ENCODE measurements around the gene CLEC5A.
A peak's percentile ranks its signal among the peaks of the same experiment; 100 is the strongest.

Gene CLEC5A

GRCh38 chr7:141978351-141978750 lies 31.6 kb upstream of the CLEC5A start:
- Histone ChIP-seq H3K27me3 (ENCODE audit: control insufficient read depth in 2 of 2, insufficient read depth in 2 of 2, low read length in 2 of 2) (no peaks in the 10 kb centered on the region), H3K9ac (ENCODE audit: low read depth in 1 of 2, low read length in 2 of 2) (no peak overlapping the region), H3K27ac (ENCODE audit: low read depth in 2 of 2, low read length in 2 of 2) (no peak overlapping the region), H3K4me3 (ENCODE audit: low read length in 2 of 2) (no peak overlapping the region), H3K36me3 (ENCODE audit: control insufficient read depth in 2 of 2, insufficient read depth in 2 of 2, low read length in 2 of 2) (no peaks in the 10 kb centered on the region), H3K9me3 (ENCODE audit: control insufficient read depth in 2 of 2, low read length in 2 of 2) (no peaks in the 10 kb centered on the region), H3K4me1 (ENCODE audit: control insufficient read depth in 2 of 2, insufficient read depth in 2 of 2, low read length in 2 of 2) (peaks cover 0 to 7% of the 10 kb centered on the region in 2 donors)

- Histone ChIP-seq H3K36me3 (ENCODE audit: control insufficient read depth in 2 of 2, insufficient read depth in 2 of 2, low read length in 2 of 2) (no peaks in the 10 kb centered on the region), H3K4me1 (ENCODE audit: control insufficient read depth in 2 of 2, insufficient read depth in 2 of 2, low read length in 2 of 2) (peaks cover 0 to 7% of the 10 kb centered on the region in 2 donors), H3K4me3 (ENCODE audit: low read length in 2 of 2) (peak overlapping the region in 1 of 2 donors; percentile 75), H3K27ac (ENCODE audit: low read depth in 2 of 2, low read length in 2 of 2) (no peak overlapping the region), H3K9ac (ENCODE audit: low read depth in 1 of 2, low read length in 2 of 2) (no peak overlapping the region), H3K9me3 (ENCODE audit: control insufficient read depth in 2 of 2, low read length in 2 of 2) (no peaks in the 10 kb centered on the region), H3K27me3 (ENCODE audit: control insufficient read depth in 2 of 2, insufficient read depth in 2 of 2, low read length in 2 of 2) (no peaks in the 10 kb centered on the region)
Measured at GRCh38 chr7:141976524-141977245, 29.9 kb upstream of the CLEC5A start.

GRCh38 chr7:141975806-141976523 lies 29.2 kb upstream of the CLEC5A start:
- no peak overlapping the region for H3K27ac ChIP-seq (ENCODE audit: low read depth in 2 of 2, low read length in 2 of 2)
- H3K9me3 ChIP-seq (ENCODE audit: control insufficient read depth in 2 of 2, low read length in 2 of 2) = no peaks in the 10 kb centered on the region
- peak overlapping the region; percentile 65 to 75 for H3K4me3 ChIP-seq (ENCODE audit: low read length in 2 of 2)
- H3K27me3 ChIP-seq (ENCODE audit: control insufficient read depth in 2 of 2, insufficient read depth in 2 of 2, low read length in 2 of 2) = no peaks in the 10 kb centered on the region
- peak overlapping the region in 1 of 2 donors; percentile 55 for H3K9ac ChIP-seq (ENCODE audit: low read depth in 1 of 2, low read length in 2 of 2)
- H3K36me3 ChIP-seq (ENCODE audit: control insufficient read depth in 2 of 2, insufficient read depth in 2 of 2, low read length in 2 of 2) = no peaks in the 10 kb centered on the region
- peaks cover 0 to 7% of the 10 kb centered on the region in 2 donors for H3K4me1 ChIP-seq (ENCODE audit: control insufficient read depth in 2 of 2, insufficient read depth in 2 of 2, low read length in 2 of 2)

GRCh38 chr7:141974831-141975230 lies 28.1 kb upstream of the CLEC5A start:
- Histone ChIP-seq H3K4me3 (ENCODE audit: low read length in 2 of 2) (no peak overlapping the region), H3K36me3 (ENCODE audit: control insufficient read depth in 2 of 2, insufficient read depth in 2 of 2, low read length in 2 of 2) (no peaks in the 10 kb centered on the region), H3K27ac (ENCODE audit: low read depth in 2 of 2, low read length in 2 of 2) (no peak overlapping the region), H3K9me3 (ENCODE audit: control insufficient read depth in 2 of 2, low read length in 2 of 2) (no peaks in the 10 kb centered on the region), H3K27me3 (ENCODE audit: control insufficient read depth in 2 of 2, insufficient read depth in 2 of 2, low read length in 2 of 2) (no peaks in the 10 kb centered on the region), H3K9ac (ENCODE audit: low read depth in 1 of 2, low read length in 2 of 2) (no peak overlapping the region), H3K4me1 (ENCODE audit: control insufficient read depth in 2 of 2, insufficient read depth in 2 of 2, low read length in 2 of 2) (peaks cover 0 to 7% of the 10 kb centered on the region in 2 donors)

GRCh38 chr7:141973673-141974072 lies 26.9 kb upstream of the CLEC5A start, which contains the start of gene TAS2R38:
TSS of gene TAS2R38 (minus strand) at chr7:141973773. CDS start at chr7:141973689, 84 bp downstream.
- Histone ChIP-seq H3K9ac (ENCODE audit: low read depth in 1 of 2, low read length in 2 of 2) (no peak within 1 kb of the TSS), H3K27ac (ENCODE audit: low read depth in 2 of 2, low read length in 2 of 2) (no peak within 1 kb of the TSS), H3K27me3 (ENCODE audit: control insufficient read depth in 2 of 2, insufficient read depth in 2 of 2, low read length in 2 of 2) (no peaks in the 10 kb centered on the region), H3K36me3 (ENCODE audit: control insufficient read depth in 2 of 2, insufficient read depth in 2 of 2, low read length in 2 of 2) (no peaks in the 10 kb centered on the region), H3K9me3 (ENCODE audit: control insufficient read depth in 2 of 2, low read length in 2 of 2) (no peaks in the 10 kb centered on the region), H3K4me1 (ENCODE audit: control insufficient read depth in 2 of 2, insufficient read depth in 2 of 2, low read length in 2 of 2) (peaks cover 0 to 7% of the 10 kb centered on the region in 2 donors), H3K4me3 (ENCODE audit: low read length in 2 of 2) (no peak within 1 kb of the TSS)

- Histone ChIP-seq H3K36me3 (ENCODE audit: control insufficient read depth in 2 of 2, insufficient read depth in 2 of 2, low read length in 2 of 2) (no peaks in the 10 kb centered on the region), H3K4me3 (ENCODE audit: low read length in 2 of 2) (no peak overlapping the region), H3K27ac (ENCODE audit: low read depth in 2 of 2, low read length in 2 of 2) (no peak overlapping the region), H3K27me3 (ENCODE audit: control insufficient read depth in 2 of 2, insufficient read depth in 2 of 2, low read length in 2 of 2) (no peaks in the 10 kb centered on the region), H3K9ac (ENCODE audit: low read depth in 1 of 2, low read length in 2 of 2) (no peak overlapping the region), H3K4me1 (ENCODE audit: control insufficient read depth in 2 of 2, insufficient read depth in 2 of 2, low read length in 2 of 2) (no peaks in the 10 kb centered on the region), H3K9me3 (ENCODE audit: control insufficient read depth in 2 of 2, low read length in 2 of 2) (no peaks in the 10 kb centered on the region)
Measured at GRCh38 chr7:141960687-141961422, 14.1 kb upstream of the CLEC5A start.

GRCh38 chr7:141956084-141956483 lies 9.3 kb upstream of the CLEC5A start:
- Histone ChIP-seq H3K9me3 (ENCODE audit: control insufficient read depth in 2 of 2, low read length in 2 of 2) (no peaks in the 10 kb centered on the region), H3K36me3 (ENCODE audit: control insufficient read depth in 2 of 2, insufficient read depth in 2 of 2, low read length in 2 of 2) (no peaks in the 10 kb centered on the region), H3K9ac (ENCODE audit: low read depth in 1 of 2, low read length in 2 of 2) (no peak overlapping the region), H3K27me3 (ENCODE audit: control insufficient read depth in 2 of 2, insufficient read depth in 2 of 2, low read length in 2 of 2) (no peaks in the 10 kb centered on the region), H3K4me1 (ENCODE audit: control insufficient read depth in 2 of 2, insufficient read depth in 2 of 2, low read length in 2 of 2) (no peaks in the 10 kb centered on the region), H3K27ac (ENCODE audit: low read depth in 2 of 2, low read length in 2 of 2) (no peak overlapping the region), H3K4me3 (ENCODE audit: low read length in 2 of 2) (no peak overlapping the region)

GRCh38 chr7:141954334-141954733 lies 7.6 kb upstream of the CLEC5A start:
- no peaks in the 10 kb centered on the region for H3K27me3 ChIP-seq (ENCODE audit: control insufficient read depth in 2 of 2, insufficient read depth in 2 of 2, low read length in 2 of 2)
- no peaks in the 10 kb centered on the region for H3K9me3 ChIP-seq (ENCODE audit: control insufficient read depth in 2 of 2, low read length in 2 of 2)
- H3K27ac ChIP-seq (ENCODE audit: low read depth in 2 of 2, low read length in 2 of 2) = no peak overlapping the region
- no peak overlapping the region for H3K9ac ChIP-seq (ENCODE audit: low read depth in 1 of 2, low read length in 2 of 2)
- no peak overlapping the region for H3K4me3 ChIP-seq (ENCODE audit: low read length in 2 of 2)
- no peaks in the 10 kb centered on the region for H3K36me3 ChIP-seq (ENCODE audit: control insufficient read depth in 2 of 2, insufficient read depth in 2 of 2, low read length in 2 of 2)
- H3K4me1 ChIP-seq (ENCODE audit: control insufficient read depth in 2 of 2, insufficient read depth in 2 of 2, low read length in 2 of 2) = no peaks in the 10 kb centered on the region

- no peaks in the 10 kb centered on the region for H3K27me3 ChIP-seq (ENCODE audit: control insufficient read depth in 2 of 2, insufficient read depth in 2 of 2, low read length in 2 of 2)
- no peaks in the 10 kb centered on the region for H3K36me3 ChIP-seq (ENCODE audit: control insufficient read depth in 2 of 2, insufficient read depth in 2 of 2, low read length in 2 of 2)
- H3K4me1 ChIP-seq (ENCODE audit: control insufficient read depth in 2 of 2, insufficient read depth in 2 of 2, low read length in 2 of 2) = no peaks in the 10 kb centered on the region
- H3K9ac ChIP-seq (ENCODE audit: low read depth in 1 of 2, low read length in 2 of 2) = no peak overlapping the region
- no peak overlapping the region for H3K4me3 ChIP-seq (ENCODE audit: low read length in 2 of 2)
- no peak overlapping the region for H3K27ac ChIP-seq (ENCODE audit: low read depth in 2 of 2, low read length in 2 of 2)
- no peaks in the 10 kb centered on the region for H3K9me3 ChIP-seq (ENCODE audit: control insufficient read depth in 2 of 2, low read length in 2 of 2)
Measured at GRCh38 chr7:141952461-141952860, 5.7 kb upstream of the CLEC5A start.

- no peak overlapping the region for H3K9ac ChIP-seq (ENCODE audit: low read depth in 1 of 2, low read length in 2 of 2)
- H3K9me3 ChIP-seq (ENCODE audit: control insufficient read depth in 2 of 2, low read length in 2 of 2) = no peaks in the 10 kb centered on the region
- H3K36me3 ChIP-seq (ENCODE audit: control insufficient read depth in 2 of 2, insufficient read depth in 2 of 2, low read length in 2 of 2) = no peaks in the 10 kb centered on the region
- no peaks in the 10 kb centered on the region for H3K27me3 ChIP-seq (ENCODE audit: control insufficient read depth in 2 of 2, insufficient read depth in 2 of 2, low read length in 2 of 2)
- no peak overlapping the region for H3K27ac ChIP-seq (ENCODE audit: low read depth in 2 of 2, low read length in 2 of 2)
- H3K4me3 ChIP-seq (ENCODE audit: low read length in 2 of 2) = no peak overlapping the region
- no peaks in the 10 kb centered on the region for H3K4me1 ChIP-seq (ENCODE audit: control insufficient read depth in 2 of 2, insufficient read depth in 2 of 2, low read length in 2 of 2)
Measured at GRCh38 chr7:141950806-141951205, 4.0 kb upstream of the CLEC5A start.

Data from mucosa of rectum (tissue), 2 donors.